LNCaP clone FGC (cell line): ENCODE measurements around the gene TNFSF15.

Experiments used
- DNase-seq: peaks from one replicate; pipeline ENCODE4 v3.0.0-alpha.2; 2011; ENCODE audit warnings: low read depth
- H3K4me3 ChIP-seq: 2 replicates; pipeline ENCODE4 v1.5.1; 2011; ENCODE audit warnings: mild to moderate bottlenecking, low read depth, low read length, control low read depth
- CTCF ChIP-seq: IDR thresholded peaks from 2 replicates; pipeline ENCODE4 v1.5.1; 2012; ENCODE audit warnings: mild to moderate bottlenecking; ENCODE audit not compliant: control insufficient read depth, insufficient read depth; ENCODE audit errors: extremely low read depth

Gene TNFSF15

GRCh38 chr9:114825126-114825795 is 19.4 kb upstream of the TNFSF15 start:
- no peak overlapping the region for H3K4me3 ChIP-seq
- DNase-seq, result no peak
- no peak for TF ChIP-seq CTCF

GRCh38 chr9:114824110-114824509 is 18.3 kb upstream of the TNFSF15 start:
- H3K4me3 ChIP-seq, result no peak overlapping the region
- no peak for TF ChIP-seq CTCF
- no peak for DNase-seq

GRCh38 chr9:114823441-114823840 is 17.6 kb upstream of the TNFSF15 start:
- DNase-seq, result no peak
- no peak overlapping the region for H3K4me3 ChIP-seq
- no peak for TF ChIP-seq CTCF

- TF ChIP-seq CTCF, result no peak
Observed at GRCh38 chr9:114822708-114823107, 16.9 kb upstream of the TNFSF15 start.

GRCh38 chr9:114820776-114821501 is 15.1 kb upstream of the TNFSF15 start:
- no peak for DNase-seq
- no peak for TF ChIP-seq CTCF
- no peak overlapping the region for H3K4me3 ChIP-seq

More at GRCh38 chr9:114822708-114823107, 16.9 kb upstream of the TNFSF15 start:
- no peak for DNase-seq
- no peak overlapping the region for H3K4me3 ChIP-seq

GRCh38 chr9:114818178-114818577 is 12.3 kb upstream of the TNFSF15 start:
- no peak overlapping the region for H3K4me3 ChIP-seq
- no peak for TF ChIP-seq CTCF
- DNase-seq, result no peak
